ENCODE data around the gene DNAJC4. TPM values are rescaled to one million over a fixed set of nuclear protein-coding genes. Genes with fewer than 3 reads are reported as not detected.
A peak's percentile ranks its signal among the peaks of the same experiment; 100 is the strongest.

Gene DNAJC4
- total and polyA plus RNA-seq, 9 of the 15 experiments (the other 6 are each of a cell fraction or from before 2014, with no cell fraction given), result 4.0 to 32.6 (median 19.9) TPM

DNA sequence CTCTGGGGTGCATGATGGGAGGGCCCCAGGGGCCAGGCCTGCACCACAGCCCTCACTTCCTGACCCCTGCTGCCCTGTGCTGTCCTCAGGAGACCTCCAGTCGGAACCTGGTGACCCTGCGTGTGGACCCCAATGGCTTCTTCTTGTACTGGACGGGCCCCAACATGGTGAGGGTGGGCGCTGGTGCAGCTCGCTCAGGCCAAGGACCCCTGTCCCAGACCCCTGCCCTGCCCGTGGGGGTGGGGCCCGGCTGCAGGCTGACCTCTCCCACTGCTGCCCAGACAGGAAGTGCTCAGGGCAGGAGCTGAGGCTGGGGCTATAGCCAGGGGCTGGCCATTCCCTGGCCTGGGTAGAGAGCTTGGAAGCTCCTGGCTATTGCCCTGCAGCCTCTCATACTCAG, 24.0 kb downstream of the DNAJC4 start:
- no peak overlapping the region for H3K27ac ChIP-seq (ENCODE audit: extremely low read depth, low read depth, low read length)
- DNase-seq (ENCODE audit: extremely low read depth in 1 of 4, low spot score in 3 of 4), result no peak
- H3K9ac ChIP-seq (ENCODE audit: insufficient read depth in 1 of 2, low read depth in 2 of 2, low read length in 2 of 2), result peak overlapping the region in 1 of 2 experiments; percentile 47; a peak in 2 of 4 replicates
- H3K36me3 ChIP-seq (ENCODE audit: control insufficient read depth, insufficient read depth, low read length), result peaks cover 55% of the 10 kb centered on the region; the same call in 2 of the 3 replicates
- intact Hi-C loops (cut with micrococcal nuclease), result no loop called here
- FAIRE-seq, result no peak
- CTCF ChIA-PET (ENCODE audit: low intra/inter-chr PET ratio), result no interaction called here
- H3K27me3 ChIP-seq (ENCODE audit: control insufficient read depth in 2 of 2, insufficient read depth in 2 of 2, low read length in 2 of 2), result no peaks in the 10 kb centered on the region
- H2AFZ ChIP-seq (ENCODE audit: low read depth, low read length), result no peak overlapping the region
- in situ Hi-C loops (cut with MboI), result no loop called here
- no TSS peak for BruUV-seq (replicated peaks)
- H3K9me1 ChIP-seq (ENCODE audit: control insufficient read depth, insufficient read depth, low read length), result no peaks in the 10 kb centered on the region
- no peak for TF ChIP-seq TAL1 (IDR thresholded peaks at IDR 0.05)
- no peak for TF ChIP-seq GABPB2 (CRISPR knock-in tag; conservative IDR thresholded peaks at IDR 0.05)
- no peak for TF ChIP-seq MCM3 (IDR thresholded peaks at IDR 0.05)
- TF ChIP-seq ZNF197 (CRISPR knock-in tag; IDR thresholded peaks at IDR 0.05; ENCODE audit: low read depth), result no peak
- TF ChIP-seq, protein P1, sequence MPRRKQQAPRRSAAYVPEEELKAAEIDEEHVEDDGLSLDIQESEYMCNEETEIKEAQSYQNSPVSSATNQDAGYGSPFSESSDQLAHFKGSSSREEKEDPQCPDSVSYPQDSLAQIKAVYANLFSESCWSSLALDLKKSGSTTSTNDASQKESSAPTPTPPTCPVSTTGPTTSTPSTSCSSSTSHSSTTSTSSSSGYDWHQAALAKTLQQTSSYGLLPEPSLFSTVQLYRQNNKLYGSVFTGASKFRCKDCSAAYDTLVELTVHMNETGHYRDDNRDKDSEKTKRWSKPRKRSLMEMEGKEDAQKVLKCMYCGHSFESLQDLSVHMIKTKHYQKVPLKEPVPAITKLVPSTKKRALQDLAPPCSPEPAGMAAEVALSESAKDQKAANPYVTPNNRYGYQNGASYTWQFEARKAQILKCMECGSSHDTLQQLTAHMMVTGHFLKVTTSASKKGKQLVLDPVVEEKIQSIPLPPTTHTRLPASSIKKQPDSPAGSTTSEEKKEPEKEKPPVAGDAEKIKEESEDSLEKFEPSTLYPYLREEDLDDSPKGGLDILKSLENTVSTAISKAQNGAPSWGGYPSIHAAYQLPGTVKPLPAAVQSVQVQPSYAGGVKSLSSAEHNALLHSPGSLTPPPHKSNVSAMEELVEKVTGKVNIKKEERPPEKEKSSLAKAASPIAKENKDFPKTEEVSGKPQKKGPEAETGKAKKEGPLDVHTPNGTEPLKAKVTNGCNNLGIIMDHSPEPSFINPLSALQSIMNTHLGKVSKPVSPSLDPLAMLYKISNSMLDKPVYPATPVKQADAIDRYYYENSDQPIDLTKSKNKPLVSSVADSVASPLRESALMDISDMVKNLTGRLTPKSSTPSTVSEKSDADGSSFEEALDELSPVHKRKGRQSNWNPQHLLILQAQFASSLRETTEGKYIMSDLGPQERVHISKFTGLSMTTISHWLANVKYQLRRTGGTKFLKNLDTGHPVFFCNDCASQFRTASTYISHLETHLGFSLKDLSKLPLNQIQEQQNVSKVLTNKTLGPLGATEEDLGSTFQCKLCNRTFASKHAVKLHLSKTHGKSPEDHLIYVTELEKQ (CRISPR knock-in tag; IDR thresholded peaks at IDR 0.05), result no peak
- TF ChIP-seq RBFOX2 (IDR thresholded peaks at IDR 0.05; ENCODE audit: low read depth, low read length), result 0 out of 2 replicates have a peak, but pooled peaks have one; percentile 37
- TF ChIP-seq STAT5A (IDR thresholded peaks at IDR 0.05; ENCODE audit: borderline replicate concordance, low read length), result no peak
- no peak for TF ChIP-seq POU5F1 (IDR thresholded peaks at IDR 0.05; ENCODE audit: borderline replicate concordance, low read depth, low read length, partially characterized antibody)
- no peak for TF ChIP-seq TRIM24 (IDR thresholded peaks at IDR 0.05)
- TF ChIP-seq ZNF316 (IDR thresholded peaks at IDR 0.05), result peak; percentile 49
- no peak for TF ChIP-seq CTBP1 (IDR thresholded peaks at IDR 0.05; ENCODE audit: borderline replicate concordance)
- TF ChIP-seq ETS2 (tag; IDR thresholded peaks at IDR 0.05; ENCODE audit: borderline replicate concordance, poor library complexity, severe bottlenecking), result no peak
- POLR2A ChIA-PET, result interaction anchor here (0.5 kb wide), 1 partner anchor 295 kb away, joined by 4 read pairs; no protein-coding TSS in a partner anchor
- H3K9me3 ChIP-seq (replicated peaks; ENCODE audit: control insufficient read depth, insufficient read depth, low read depth, low read length), result no peaks in the 10 kb centered on the region
- whole genome bisulfite sequencing (ENCODE audit: insufficient coverage, low coverage, missing lambda C conversion rate), result 93% methylated on average over 5 of the region's 7 CpGs
- H3K79me2 ChIP-seq (ENCODE audit: control insufficient read depth, insufficient read depth, low read length), result peaks cover 27% of the 10 kb centered on the region
- H3K4me3 ChIP-seq, result no peak overlapping the region
- peaks cover 7% of the 10 kb centered on the region for H4K20me1 ChIP-seq (replicated peaks; ENCODE audit: control insufficient read depth, insufficient read depth, low read length)
- ATAC-seq, result no peak
- H3K4me1 ChIP-seq (replicated peaks in 1 of 2; ENCODE audit: control insufficient read depth in 2 of 2, insufficient read depth in 2 of 2, low read length in 2 of 2), result peaks cover 14 to 78% of the 10 kb centered on the region in 2 experiments; a peak in 4 of 5 replicates
- H3K4me2 ChIP-seq (ENCODE audit: insufficient read depth, low read length), result no peak overlapping the region
